Hepatocyte (in vitro differentiated cells): ENCODE data around the gene SNX9. TPM values are rescaled to one million over a fixed set of nuclear protein-coding genes. Genes with fewer than 3 reads are reported as not detected.

Experiments
- DNase-seq: peaks from one replicate; pipeline ENCODE4 v3.0.0-alpha.2; 2016; ENCODE audit warnings: low spot score
- H2AFZ ChIP-seq: fragments of 200-600 bp; sonication (generic); 2 replicates; pipeline ENCODE4 v1.6.0; 2016; ENCODE audit warnings: antibody characterized with exemption, mild to moderate bottlenecking
- H3K27ac ChIP-seq: fragments of 200-600 bp; sonication (generic); 2 replicates; pipeline ENCODE4 v1.5.1; 2016; ENCODE audit warnings: mild to moderate bottlenecking
- H3K27me3 ChIP-seq: fragments of 200-600 bp; sonication (generic); 2 replicates; pipeline ENCODE4 v1.6.1; 2016
- H3K36me3 ChIP-seq: fragments of 200-600 bp; sonication (generic); replicated peaks from 2 replicates; pipeline ENCODE4 v1.5.1; 2016; ENCODE audit warnings: low read depth; ENCODE audit not compliant: insufficient read depth
- H3K4me1 ChIP-seq: fragments of 200-600 bp; sonication (generic); 2 replicates; pipeline ENCODE4 v1.5.1; 2016; ENCODE audit warnings: mild to moderate bottlenecking, moderate library complexity; ENCODE audit not compliant: insufficient read depth
- H3K4me2 ChIP-seq: fragments of 200-600 bp; sonication (generic); 2 replicates; pipeline ENCODE4 v1.6.0; 2016
- H3K4me3 ChIP-seq: fragments of 200-600 bp; sonication (generic); 2 replicates; pipeline ENCODE4 v1.5.1; 2016; ENCODE audit warnings: mild to moderate bottlenecking
- H3K79me2 ChIP-seq: fragments of 200-600 bp; sonication (generic); 2 replicates; pipeline ENCODE4 v1.6.0; 2017; ENCODE audit warnings: mild to moderate bottlenecking
- H3K9me2 ChIP-seq: fragments of 200-600 bp; sonication (generic); replicated peaks from 2 replicates; pipeline ENCODE4 v1.6.0; 2017; ENCODE audit warnings: mild to moderate bottlenecking; ENCODE audit not compliant: insufficient read depth
- H3K9me3 ChIP-seq: fragments of 200-600 bp; sonication (generic); 2 replicates; pipeline ENCODE4 v1.5.1; 2016; ENCODE audit warnings: low read depth, mild to moderate bottlenecking
- H4K20me1 ChIP-seq: fragments of 200-600 bp; sonication (generic); 2 replicates; pipeline ENCODE4 v1.6.0; 2016; ENCODE audit warnings: mild to moderate bottlenecking; ENCODE audit not compliant: insufficient read depth, poor library complexity, severe bottlenecking
- CTCF ChIP-seq: fragments of 200-600 bp; sonication (generic); IDR thresholded peaks from 2 replicates; pipeline ENCODE4 v1.5.1; 2016; ENCODE audit warnings: antibody characterized with exemption, mild to moderate bottlenecking; ENCODE audit not compliant: poor library complexity
- EZH2 ChIP-seq: fragments of 200-600 bp; sonication (generic); IDR thresholded peaks from 2 replicates; pipeline ENCODE4 v1.6.1; 2016; ENCODE audit warnings: antibody characterized with exemption, mild to moderate bottlenecking, borderline replicate concordance
- EZH2phosphoT487 ChIP-seq: fragments of 200-600 bp; sonication (generic); IDR thresholded peaks from one replicate; pipeline ENCODE4 v1.6.1; 2018; ENCODE audit warnings: antibody characterized with exemption, mild to moderate bottlenecking, low read depth, moderate library complexity; ENCODE audit not compliant: unreplicated experiment, severe bottlenecking
- WGBS: methylation state at CpG from one replicate; pipeline ENCODE4 v1.1.6; 2016; ENCODE audit warnings: low lambda C conversion rate; ENCODE audit errors: missing lambda C conversion rate; 5-methylcytosine and 5-hydroxymethylcytosine counted together
- polyA plus RNA-seq: library from polyadenylated mRNA; unstranded; fragments of >200 nt; fragmentation: Nextera tagmentation; extraction: Ambion mirVana; gene quantifications from 2 replicates; pipeline ENCODE4 v1.2.1, GENCODE V29; 2016
- total RNA-seq: library from RNA; depleted of rRNA; stranded (reverse); fragments of >200 nt; gene quantifications from 2 replicates; pipeline ENCODE4 v1.2.3, GENCODE V29; 2014

SNX9 gene
- total and polyA plus RNA-seq, 2 experiments from 2014 or later: 34.1 to 34.7 TPM

GRCh38 chr6:157845493-157846259, 22.6 kb downstream of the SNX9 start:
- Histone ChIP-seq H3K9me3 (no peaks in the 10 kb centered on the region), H3K4me3 (no peak overlapping the region), H4K20me1 (peaks cover 58% of the 10 kb centered on the region), H3K79me2 (peaks cover 99% of the 10 kb centered on the region), H3K36me3 (no peaks in the 10 kb centered on the region), H3K4me1 (peaks cover 43% of the 10 kb centered on the region), H3K4me2 (no peak overlapping the region), H2AFZ (no peak overlapping the region), H3K27me3 (no peaks in the 10 kb centered on the region), H3K9me2 (no peaks in the 10 kb centered on the region), H3K27ac (no peak overlapping the region)
- TF ChIP-seq EZH2phosphoT487 (no peak), EZH2 (no peak), CTCF (no peak)
- 91% methylated on average over 6 of the region's 6 CpGs for WGBS
- DNase-seq: no peak

- no peak overlapping the region for H3K4me3 ChIP-seq
- H3K79me2 ChIP-seq: peaks cover 100% of the 10 kb centered on the region
- 80% methylated on average over 2 of the region's 2 CpGs for WGBS
- DNase-seq: no peak
- no peaks in the 10 kb centered on the region for H3K9me2 ChIP-seq
- peak overlapping the region; percentile 10 for H3K4me2 ChIP-seq
- no peaks in the 10 kb centered on the region for H3K36me3 ChIP-seq
- H3K4me1 ChIP-seq: peaks cover 35% of the 10 kb centered on the region
- peak overlapping the region; percentile 36 for H3K27ac ChIP-seq
- TF ChIP-seq EZH2: no peak
- TF ChIP-seq EZH2phosphoT487: no peak
- TF ChIP-seq CTCF: no peak
- peaks cover under 1% of the 10 kb centered on the region for H3K9me3 ChIP-seq
- H3K27me3 ChIP-seq: no peaks in the 10 kb centered on the region
- H2AFZ ChIP-seq: no peak overlapping the region
- H4K20me1 ChIP-seq: peaks cover 55% of the 10 kb centered on the region
Measured at GRCh38 chr6:157847846-157848245, 24.8 kb downstream of the SNX9 start.

- peak overlapping the region; percentile 36 for H3K27ac ChIP-seq
- no peaks in the 10 kb centered on the region for H3K36me3 ChIP-seq
- no peaks in the 10 kb centered on the region for H3K9me2 ChIP-seq
- peak overlapping the region; percentile 10 for H3K4me2 ChIP-seq
- DNase-seq: no peak
- H3K4me1 ChIP-seq: peaks cover 35% of the 10 kb centered on the region
- no peak overlapping the region for H2AFZ ChIP-seq
- no peak for TF ChIP-seq CTCF
- TF ChIP-seq EZH2phosphoT487: no peak
- no peak for TF ChIP-seq EZH2
- no peaks in the 10 kb centered on the region for H3K27me3 ChIP-seq
- peaks cover 54% of the 10 kb centered on the region for H4K20me1 ChIP-seq
- H3K9me3 ChIP-seq: peaks cover 4% of the 10 kb centered on the region
- WGBS: 63% methylated on average over 8 of the region's 8 CpGs
- peaks cover 100% of the 10 kb centered on the region for H3K79me2 ChIP-seq
- no peak overlapping the region for H3K4me3 ChIP-seq
Measured at GRCh38 chr6:157848693-157849092, 25.6 kb downstream of the SNX9 start.
